Diencephalon (tissue), 1 donor: ENCODE results near the gene LTN1. TPM values are rescaled to one million over a fixed set of nuclear protein-coding genes. Genes with fewer than 3 reads are reported as not detected.

Experiments used
- total RNA-seq: library from RNA; depleted of rRNA; stranded (reverse); fragments of >200 nt; gene quantifications from one replicate; pipeline ENCODE4 v1.2.3, GENCODE V29; 2014

The LTN1 gene, protein sequence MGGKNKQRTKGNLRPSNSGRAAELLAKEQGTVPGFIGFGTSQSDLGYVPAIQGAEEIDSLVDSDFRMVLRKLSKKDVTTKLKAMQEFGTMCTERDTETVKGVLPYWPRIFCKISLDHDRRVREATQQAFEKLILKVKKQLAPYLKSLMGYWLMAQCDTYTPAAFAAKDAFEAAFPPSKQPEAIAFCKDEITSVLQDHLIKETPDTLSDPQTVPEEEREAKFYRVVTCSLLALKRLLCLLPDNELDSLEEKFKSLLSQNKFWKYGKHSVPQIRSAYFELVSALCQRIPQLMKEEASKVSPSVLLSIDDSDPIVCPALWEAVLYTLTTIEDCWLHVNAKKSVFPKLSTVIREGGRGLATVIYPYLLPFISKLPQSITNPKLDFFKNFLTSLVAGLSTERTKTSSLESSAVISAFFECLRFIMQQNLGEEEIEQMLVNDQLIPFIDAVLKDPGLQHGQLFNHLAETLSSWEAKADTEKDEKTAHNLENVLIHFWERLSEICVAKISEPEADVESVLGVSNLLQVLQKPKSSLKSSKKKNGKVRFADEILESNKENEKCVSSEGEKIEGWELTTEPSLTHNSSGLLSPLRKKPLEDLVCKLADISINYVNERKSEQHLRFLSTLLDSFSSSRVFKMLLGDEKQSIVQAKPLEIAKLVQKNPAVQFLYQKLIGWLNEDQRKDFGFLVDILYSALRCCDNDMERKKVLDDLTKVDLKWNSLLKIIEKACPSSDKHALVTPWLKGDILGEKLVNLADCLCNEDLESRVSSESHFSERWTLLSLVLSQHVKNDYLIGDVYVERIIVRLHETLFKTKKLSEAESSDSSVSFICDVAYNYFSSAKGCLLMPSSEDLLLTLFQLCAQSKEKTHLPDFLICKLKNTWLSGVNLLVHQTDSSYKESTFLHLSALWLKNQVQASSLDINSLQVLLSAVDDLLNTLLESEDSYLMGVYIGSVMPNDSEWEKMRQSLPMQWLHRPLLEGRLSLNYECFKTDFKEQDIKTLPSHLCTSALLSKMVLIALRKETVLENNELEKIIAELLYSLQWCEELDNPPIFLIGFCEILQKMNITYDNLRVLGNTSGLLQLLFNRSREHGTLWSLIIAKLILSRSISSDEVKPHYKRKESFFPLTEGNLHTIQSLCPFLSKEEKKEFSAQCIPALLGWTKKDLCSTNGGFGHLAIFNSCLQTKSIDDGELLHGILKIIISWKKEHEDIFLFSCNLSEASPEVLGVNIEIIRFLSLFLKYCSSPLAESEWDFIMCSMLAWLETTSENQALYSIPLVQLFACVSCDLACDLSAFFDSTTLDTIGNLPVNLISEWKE (N-terminal part only)
- total RNA-seq = 46.4 TPM

DNA sequence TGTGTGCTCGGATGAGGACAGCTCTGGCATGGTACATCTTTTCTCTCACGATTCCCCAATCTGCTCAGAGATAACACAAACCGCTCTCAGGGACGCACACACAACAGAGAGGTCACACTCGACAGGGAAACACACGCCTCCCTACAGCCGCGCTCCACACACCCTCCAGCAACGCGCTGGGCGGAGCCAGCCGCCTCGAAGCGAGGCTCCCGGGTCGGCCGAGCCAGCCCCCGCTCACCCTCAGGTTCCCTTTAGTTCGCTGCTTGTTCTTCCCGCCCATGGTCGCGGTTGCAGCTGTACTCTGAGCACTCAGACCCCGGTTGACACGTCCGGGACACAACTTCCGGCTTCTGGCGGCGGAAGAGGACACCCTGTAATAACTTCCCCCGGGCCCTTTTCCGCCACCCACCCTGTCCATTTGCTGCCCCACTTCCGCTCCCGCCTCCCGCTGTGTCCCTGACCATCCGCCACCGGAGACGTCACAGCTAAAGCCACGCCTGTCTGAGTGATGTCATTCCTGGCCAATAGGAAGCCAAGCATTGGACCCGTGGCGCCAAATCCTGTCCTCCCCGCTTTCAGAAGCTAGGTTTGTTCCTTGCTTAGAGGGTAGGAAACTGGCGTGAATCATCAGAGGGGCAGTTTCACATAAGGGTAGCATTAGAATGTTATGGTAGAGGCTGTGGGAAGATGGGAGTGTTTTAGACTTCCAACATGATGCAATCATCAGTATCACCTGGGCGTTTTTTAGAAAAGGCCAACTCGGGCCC is at the start of gene LTN1:
Gene LTN1, minus strand, starts transcription at position 352 of the 767 bp plus-strand sequence. Its CDS starts 72 bp downstream, at position 280.

DNA sequence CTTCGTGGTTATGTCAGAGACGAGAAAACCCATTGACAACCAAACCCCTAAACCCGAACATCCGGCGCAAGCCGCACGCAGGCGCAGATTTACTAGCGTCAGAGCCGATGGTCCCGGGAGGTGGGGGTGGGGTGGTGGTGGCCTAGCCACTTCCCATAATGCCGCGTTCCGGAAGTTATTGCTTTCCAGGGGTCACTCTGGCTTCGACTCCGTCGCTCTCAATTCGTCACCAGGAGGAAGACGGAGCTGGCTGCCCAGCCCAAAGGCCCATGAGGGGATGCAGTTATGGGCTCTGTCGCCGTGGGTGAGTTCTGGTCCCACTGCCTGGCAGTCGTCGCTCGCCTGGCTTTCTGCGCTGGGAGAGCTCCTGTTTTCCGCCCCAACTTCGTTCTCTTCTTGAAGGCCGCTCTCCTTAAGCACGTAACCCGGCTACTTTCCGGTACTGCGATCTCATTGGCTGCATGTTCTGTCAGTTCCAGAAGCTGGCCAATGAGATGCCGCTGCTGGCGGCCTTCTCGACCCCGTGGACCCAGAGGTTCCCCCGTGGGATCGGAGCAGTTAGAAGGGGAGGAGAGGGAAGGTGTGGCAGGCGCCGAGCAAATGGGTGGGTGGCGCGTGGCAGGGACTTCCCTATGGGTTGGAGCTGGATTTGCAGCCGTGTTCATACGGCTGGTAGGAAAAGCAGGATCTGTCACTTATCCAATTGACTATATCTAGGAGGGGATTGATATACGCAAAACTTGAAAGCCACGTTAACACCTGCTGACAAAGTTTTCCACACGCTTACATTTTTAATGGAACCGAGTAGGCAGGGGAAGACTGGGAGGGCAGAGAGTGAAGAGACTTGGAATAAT is 32.0 kb upstream of the LTN1 start, which contains the start of gene USP16:
Gene USP16, plus strand, starts transcription at position 195 of the 854 bp plus-strand sequence. CDS start 3,246 bp downstream, outside the sequence.

Other genes with a start within 250 kb of the LTN1 start
- 12.7 TPM for gene RWDD2B, start 26.5 kb upstream of the LTN1 start, total RNA-seq
- 34.8 TPM for gene USP16, start 31.8 kb upstream of the LTN1 start, total RNA-seq
- 179 TPM for gene CCT8, start 80.8 kb upstream of the LTN1 start, total RNA-seq
- gene MAP3K7CL, start 137.8 kb upstream of the LTN1 start, total RNA-seq = 2.8 TPM